CD4-positive, alpha-beta T cell treated with Interleukin-1 beta for 1 hour (primary cell): ENCODE measurements around the gene ATP9A.
A peak's percentile ranks its signal among the peaks of the same experiment; 100 is the strongest.
"Not testable (repeated sequence)": the region's sequence is repeated elsewhere in the genome, so short reads cannot be mapped to it uniquely, and the experiment has no call there.

Source experiments
- DNase-seq, 2 donors: peaks; one replicate each; pipeline ENCODE4 v3.0.0-alpha.2; 2020 to 2022

Gene ATP9A

GRCh38 chr20:51687108-51687507 is 81.1 kb downstream of the ATP9A start:
- DNase-seq, result no peak

- not testable (repeated sequence) for DNase-seq
Measured at GRCh38 chr20:51685494-51685893, 82.7 kb downstream of the ATP9A start.

- DNase-seq, result no peak
Measured at GRCh38 chr20:51680067-51680749, 88.0 kb downstream of the ATP9A start.

- DNase-seq, result no peak
Measured at GRCh38 chr20:51679254-51679921, 88.8 kb downstream of the ATP9A start.

- DNase-seq, result no peak
Measured at GRCh38 chr20:51678026-51678697, 90.0 kb downstream of the ATP9A start.

- no peak for DNase-seq
Measured at GRCh38 chr20:51668947-51669346, 99.2 kb downstream of the ATP9A start.

- DNase-seq, result no peak
Measured at GRCh38 chr20:51668515-51668914, 99.7 kb downstream of the ATP9A start.

- DNase-seq, result no peak
Measured at GRCh38 chr20:51667491-51667890, 100.7 kb downstream of the ATP9A start.

- peak in 1 of 2 donors; percentile 12 for DNase-seq
Measured at GRCh38 chr20:51667002-51667408, 101.2 kb downstream of the ATP9A start.

GRCh38 chr20:51666126-51666525 is 102.1 kb downstream of the ATP9A start:
- no peak for DNase-seq

GRCh38 chr20:51665543-51666118 is 102.6 kb downstream of the ATP9A start:
- DNase-seq, result no peak

- DNase-seq, result peak in 1 of 2 donors; percentile 42
Measured at GRCh38 chr20:51661609-51662178, 106.5 kb downstream of the ATP9A start.

- DNase-seq, result no peak
Measured at GRCh38 chr20:51660672-51661608, 107.2 kb downstream of the ATP9A start.

- DNase-seq, result no peak
Measured at GRCh38 chr20:51659491-51660050, 108.6 kb downstream of the ATP9A start.

GRCh38 chr20:51656726-51657260 is 111.4 kb downstream of the ATP9A start:
- DNase-seq, result no peak

GRCh38 chr20:51656089-51656488 is 112.1 kb downstream of the ATP9A start:
- not testable (repeated sequence) for DNase-seq

- DNase-seq, result no peak
Measured at GRCh38 chr20:51654495-51654894, 113.7 kb downstream of the ATP9A start.

- no peak for DNase-seq
Measured at GRCh38 chr20:51654060-51654459, 114.1 kb downstream of the ATP9A start.

- DNase-seq, result no peak
Measured at GRCh38 chr20:51653226-51653625, 115.0 kb downstream of the ATP9A start.

GRCh38 chr20:51651921-51652549 is 116.2 kb downstream of the ATP9A start:
- no peak for DNase-seq

- peak in 1 of 2 donors; percentile 27 for DNase-seq
Measured at GRCh38 chr20:51650685-51651134, 117.5 kb downstream of the ATP9A start.
